BLaER1 (cell line): ENCODE data around the gene F2RL3.
"Not testable (repeated sequence)": the region's sequence is repeated elsewhere in the genome, so short reads cannot be mapped to it uniquely, and the experiment has no call there.

Source experiments
- H3K27ac ChIP-seq: shearing (Covaris generic); formaldehyde crosslinking; 2 replicates; pipeline ENCODE4 v1.8.1; 2022
- H3K27me3 ChIP-seq: shearing (Covaris generic); formaldehyde crosslinking; 2 replicates; pipeline ENCODE4 v1.8.1; 2022
- H3K36me3 ChIP-seq: shearing (Covaris generic); formaldehyde crosslinking; 2 replicates; pipeline ENCODE4 v1.8.1; 2022
- H3K4me1 ChIP-seq: shearing (Covaris generic); formaldehyde crosslinking; 2 replicates; pipeline ENCODE4 v1.8.1; 2022
- H3K4me2 ChIP-seq: shearing (Covaris generic); formaldehyde crosslinking; 2 replicates; pipeline ENCODE4 v1.8.1; 2022
- H3K4me3 ChIP-seq: shearing (Covaris generic); formaldehyde crosslinking; 2 replicates; pipeline ENCODE4 v1.8.1; 2022
- H3K9ac ChIP-seq: shearing (Covaris generic); formaldehyde crosslinking; 2 replicates; pipeline ENCODE4 v1.8.1; 2022
- H3K9me3 ChIP-seq: shearing (Covaris generic); formaldehyde crosslinking; 2 replicates; pipeline ENCODE4 v1.8.1; 2022
- H4K20me1 ChIP-seq: shearing (Covaris generic); formaldehyde crosslinking; 2 replicates; pipeline ENCODE4 v1.8.1; 2022
- Cebpa-rat ChIP-seq: shearing (Covaris generic); IDR thresholded peaks from 2 replicates; pipeline ENCODE4 v1.8.1; 2022

F2RL3 gene

GRCh38 chr19:16928351-16928750 lies 39.6 kb downstream of the F2RL3 start:
- no peak for TF ChIP-seq Cebpa-rat
- Histone ChIP-seq H3K4me1 (no peaks in the 10 kb centered on the region), H4K20me1 (no peaks in the 10 kb centered on the region), H3K4me2 (no peak overlapping the region), H3K36me3 (peaks cover 11% of the 10 kb centered on the region; the same call in 1 of the 2 replicates), H3K4me3 (no peak overlapping the region), H3K9ac (no peak overlapping the region), H3K27me3 (no peaks in the 10 kb centered on the region), H3K27ac (no peak overlapping the region), H3K9me3 (peaks cover 82% of the 10 kb centered on the region)

DNA sequence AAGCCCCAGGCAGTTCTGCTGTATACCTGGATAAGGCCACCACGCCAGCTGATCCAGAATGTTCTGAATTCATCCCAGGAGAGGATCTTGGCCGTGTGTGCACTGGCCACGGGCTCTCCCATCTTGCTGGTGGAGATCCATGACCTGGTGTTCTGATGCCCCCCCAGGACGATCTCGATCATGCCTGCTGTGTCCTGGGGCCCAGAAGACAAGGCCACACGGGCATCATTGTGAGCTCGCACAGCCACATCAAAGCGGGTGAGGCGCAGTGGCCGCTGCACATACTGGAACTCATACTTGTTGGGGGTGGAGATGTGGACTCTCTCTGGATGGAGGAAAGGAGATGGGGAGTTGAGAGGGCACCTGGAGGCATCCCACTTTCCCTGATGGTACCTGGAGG lies 40.1 kb downstream of the F2RL3 start:
- Histone ChIP-seq H3K27ac (no peak overlapping the region), H3K4me1 (no peaks in the 10 kb centered on the region), H3K4me3 (no peak overlapping the region), H4K20me1 (no peaks in the 10 kb centered on the region), H3K27me3 (no peaks in the 10 kb centered on the region), H3K4me2 (no peak overlapping the region), H3K9me3 (peaks cover 88% of the 10 kb centered on the region), H3K9ac (no peak overlapping the region), H3K36me3 (peaks cover 11% of the 10 kb centered on the region; the same call in 1 of the 2 replicates)
- no peak for TF ChIP-seq Cebpa-rat

GRCh38 chr19:16930753-16931152 lies 42.0 kb downstream of the F2RL3 start:
- Histone ChIP-seq H3K9ac (no peak overlapping the region), H3K4me1 (no peaks in the 10 kb centered on the region), H3K9me3 (peaks cover 96% of the 10 kb centered on the region), H3K27ac (no peak overlapping the region), H4K20me1 (no peaks in the 10 kb centered on the region), H3K36me3 (peaks cover 11% of the 10 kb centered on the region; the same call in 1 of the 2 replicates), H3K4me2 (no peak overlapping the region), H3K27me3 (no peaks in the 10 kb centered on the region), H3K4me3 (no peak overlapping the region)
- no peak for TF ChIP-seq Cebpa-rat

DNA sequence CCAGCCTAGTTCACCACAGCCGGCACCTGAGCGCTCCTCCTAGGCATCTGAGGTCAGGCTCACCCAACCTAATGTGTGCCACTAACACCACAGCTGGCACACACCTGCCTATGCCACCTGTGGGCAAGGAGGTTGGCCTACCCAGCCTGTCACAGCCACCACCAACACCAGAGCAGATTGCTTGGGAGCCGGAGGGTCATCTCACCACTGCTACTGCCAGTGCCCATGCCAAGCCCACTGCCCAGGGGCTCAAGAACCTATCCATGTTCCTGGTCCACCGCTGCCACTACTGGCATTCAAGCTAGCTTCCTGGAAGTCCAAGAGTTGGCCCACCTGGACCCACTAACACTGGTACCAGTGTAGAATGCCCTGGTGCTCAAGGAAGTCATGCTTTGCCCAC lies 42.5 kb downstream of the F2RL3 start:
- Histone ChIP-seq H3K9ac (no peak overlapping the region), H3K27ac (no peak overlapping the region), H3K4me3 (no peak overlapping the region), H3K9me3 (peaks cover 96% of the 10 kb centered on the region), H3K4me2 (no peak overlapping the region), H3K4me1 (no peaks in the 10 kb centered on the region), H3K36me3 (peaks cover 11% of the 10 kb centered on the region; the same call in 1 of the 2 replicates), H4K20me1 (no peaks in the 10 kb centered on the region), H3K27me3 (no peaks in the 10 kb centered on the region)
- no peak for TF ChIP-seq Cebpa-rat

DNA sequence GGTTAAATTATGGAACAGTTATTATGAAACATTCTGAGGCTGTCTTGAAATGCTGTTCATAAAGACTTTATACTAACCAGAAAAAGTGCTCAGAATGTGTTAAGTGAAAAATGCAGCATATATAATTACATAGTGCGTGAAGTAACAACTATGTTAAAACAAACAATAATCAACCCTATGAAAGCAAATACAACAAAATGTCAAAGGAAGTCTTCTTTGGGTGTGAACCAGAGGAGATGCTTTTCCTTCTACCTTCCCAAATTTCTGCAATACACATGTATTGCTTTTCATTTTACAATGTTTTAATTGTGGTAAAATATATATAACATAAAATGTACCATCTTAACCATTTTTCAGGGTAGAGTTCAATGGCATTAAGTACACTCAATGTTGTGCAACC lies 45.7 kb downstream of the F2RL3 start:
- no peak for TF ChIP-seq Cebpa-rat
- Histone ChIP-seq H3K4me1 (no peaks in the 10 kb centered on the region), H3K9me3 (peaks cover 65% of the 10 kb centered on the region), H3K27ac (no peak overlapping the region), H3K36me3 (no peaks in the 10 kb centered on the region), H3K27me3 (no peaks in the 10 kb centered on the region), H4K20me1 (no peaks in the 10 kb centered on the region), H3K4me2 (no peak overlapping the region), H3K4me3 (no peak overlapping the region), H3K9ac (no peak overlapping the region)

GRCh38 chr19:16936901-16937300 lies 48.1 kb downstream of the F2RL3 start:
- no peaks in the 10 kb centered on the region for H3K36me3 ChIP-seq
- H3K4me1 ChIP-seq, result no peaks in the 10 kb centered on the region
- H3K4me2 ChIP-seq, result no peak overlapping the region
- no peaks in the 10 kb centered on the region for H4K20me1 ChIP-seq
- no peak overlapping the region for H3K4me3 ChIP-seq
- H3K27ac ChIP-seq, result no peak overlapping the region
- no peaks in the 10 kb centered on the region for H3K27me3 ChIP-seq
- no peak overlapping the region for H3K9ac ChIP-seq
- H3K9me3 ChIP-seq, result peaks cover 45% of the 10 kb centered on the region
- TF ChIP-seq Cebpa-rat, result no peak

DNA sequence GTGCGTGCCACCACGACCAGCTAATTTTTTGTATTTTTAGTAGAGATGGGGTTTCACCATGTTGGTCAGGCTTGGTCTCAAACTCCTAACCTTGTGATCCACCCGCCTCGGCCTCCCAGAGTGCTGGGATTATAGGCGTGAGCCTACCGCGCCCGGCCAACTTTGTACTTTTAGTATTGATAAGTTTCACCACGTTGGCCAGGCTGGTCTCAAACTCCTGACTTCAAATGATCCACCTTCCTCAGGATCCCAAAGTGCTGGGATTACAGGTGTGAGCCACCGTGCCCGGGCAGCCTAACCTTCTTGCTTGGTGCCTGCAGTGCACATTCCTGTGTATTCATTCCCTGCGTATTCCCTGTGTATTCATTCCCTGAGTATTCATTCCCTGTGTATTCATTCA lies 49.0 kb downstream of the F2RL3 start:
- H4K20me1 ChIP-seq, H3K4me2 ChIP-seq, H3K4me3 ChIP-seq, H3K9ac ChIP-seq, H3K36me3 ChIP-seq, H3K27me3 ChIP-seq, H3K27ac ChIP-seq, H3K4me1 ChIP-seq: not testable (repeated sequence)
- H3K9me3 ChIP-seq, result peaks cover 40% of the 10 kb centered on the region

GRCh38 chr19:16938211-16938610 lies 49.4 kb downstream of the F2RL3 start:
- no peaks in the 10 kb centered on the region for H3K27me3 ChIP-seq
- H4K20me1 ChIP-seq, result no peaks in the 10 kb centered on the region
- H3K27ac ChIP-seq, result no peak overlapping the region
- H3K4me1 ChIP-seq, result no peaks in the 10 kb centered on the region
- H3K9ac ChIP-seq, result no peak overlapping the region
- peaks cover 36% of the 10 kb centered on the region for H3K9me3 ChIP-seq
- no peaks in the 10 kb centered on the region for H3K36me3 ChIP-seq
- H3K4me2 ChIP-seq, result no peak overlapping the region
- no peak overlapping the region for H3K4me3 ChIP-seq
- no peak for TF ChIP-seq Cebpa-rat

DNA sequence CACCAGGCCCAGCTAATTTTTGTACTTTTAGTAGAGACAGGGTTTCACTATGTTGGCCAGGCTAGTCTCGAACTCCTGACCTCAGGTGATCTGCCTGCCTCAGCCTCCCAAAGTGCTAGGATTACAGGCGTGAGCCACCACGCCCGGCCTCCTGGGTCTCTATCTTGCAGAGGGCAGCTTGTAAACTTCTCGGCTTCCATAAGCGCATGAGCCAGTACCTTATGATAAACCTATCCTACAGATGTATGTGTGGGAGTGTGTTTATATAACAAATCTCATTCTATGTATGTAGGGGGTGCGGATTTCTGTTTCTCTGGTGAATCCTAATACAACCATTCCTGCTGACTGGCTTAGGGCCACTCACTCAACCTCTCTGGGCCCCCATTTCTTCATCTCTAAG lies 51.3 kb downstream of the F2RL3 start:
- not testable (repeated sequence) for H3K27me3 ChIP-seq, H3K4me2 ChIP-seq

GRCh38 chr19:16940626-16941025 lies 51.8 kb downstream of the F2RL3 start:
- no peak overlapping the region for H3K9ac ChIP-seq
- peaks cover 13% of the 10 kb centered on the region for H3K9me3 ChIP-seq
- H3K4me3 ChIP-seq, result no peak overlapping the region
- no peaks in the 10 kb centered on the region for H3K27me3 ChIP-seq
- H4K20me1 ChIP-seq, result no peaks in the 10 kb centered on the region
- peaks cover 18% of the 10 kb centered on the region for H3K4me1 ChIP-seq
- H3K4me2 ChIP-seq, result no peak overlapping the region
- no peaks in the 10 kb centered on the region for H3K36me3 ChIP-seq
- H3K27ac ChIP-seq, result no peak overlapping the region
- no peak for TF ChIP-seq Cebpa-rat

More for the DNA sequence above, 51.3 kb downstream of the F2RL3 start:
- not testable (repeated sequence) for H4K20me1 ChIP-seq, H3K4me3 ChIP-seq, H3K9ac ChIP-seq, H3K27ac ChIP-seq, H3K36me3 ChIP-seq
- peaks cover 19% of the 10 kb centered on the region for H3K9me3 ChIP-seq
- peaks cover 13% of the 10 kb centered on the region for H3K4me1 ChIP-seq
